ENCODE results near the gene DOCK4. TPM values are rescaled to one million over a fixed set of nuclear protein-coding genes. Genes with fewer than 3 reads are reported as not detected.

Gene DOCK4
- total RNA-seq, 2 experiments from 2014 or later = 1.4 to 1.7 TPM

- no peaks in the 10 kb centered on the region for H3K4me1 Mint-ChIP-seq
- POLR2A ChIA-PET = no interaction called here
- no peak overlapping the region for H3K4me3 Mint-ChIP-seq
- no peaks in the 10 kb centered on the region for H3K27me3 Mint-ChIP-seq
- DNase-seq (no peak), ATAC-seq (ENCODE audit: low read depth) (no peak)
- no peak overlapping the region for H3K27ac Mint-ChIP-seq
- no peaks in the 10 kb centered on the region for H3K9me3 Mint-ChIP-seq
- H3K36me3 Mint-ChIP-seq = peaks cover 6% of the 10 kb centered on the region
Observed at GRCh38 chr7:112233048-112233697, 27.0 kb upstream of the DOCK4 start.

- ATAC-seq (ENCODE audit: low read depth) = no peak
- no peak overlapping the region for H3K4me3 Mint-ChIP-seq
- DNase-seq = no peak
- no peaks in the 10 kb centered on the region for H3K27me3 Mint-ChIP-seq
- H3K36me3 Mint-ChIP-seq = peaks cover 5% of the 10 kb centered on the region
- no peaks in the 10 kb centered on the region for H3K9me3 Mint-ChIP-seq
- H3K4me1 Mint-ChIP-seq = no peaks in the 10 kb centered on the region
- H3K27ac Mint-ChIP-seq = no peak overlapping the region
- POLR2A ChIA-PET = no interaction called here
Observed at GRCh38 chr7:112232212-112232978, 26.2 kb upstream of the DOCK4 start.

GRCh38 chr7:112228632-112229031, 22.4 kb upstream of the DOCK4 start:
- H3K9me3 Mint-ChIP-seq = no peaks in the 10 kb centered on the region
- no peak overlapping the region for H3K4me3 Mint-ChIP-seq
- H3K36me3 Mint-ChIP-seq = peaks cover 2% of the 10 kb centered on the region
- POLR2A ChIA-PET = no interaction called here
- H3K4me1 Mint-ChIP-seq = no peaks in the 10 kb centered on the region
- H3K27ac Mint-ChIP-seq = no peak overlapping the region
- H3K27me3 Mint-ChIP-seq = no peaks in the 10 kb centered on the region
- DNase-seq = no peak
- no peak for ATAC-seq (ENCODE audit: low read depth)

- Mint-ChIP-seq H3K4me3 (no peak overlapping the region), H3K9me3 (peaks cover 8% of the 10 kb centered on the region), H3K27me3 (no peaks in the 10 kb centered on the region), H3K27ac (no peak overlapping the region), H3K36me3 (peaks cover 11% of the 10 kb centered on the region), H3K4me1 (no peaks in the 10 kb centered on the region)
- DNase-seq = no peak
- no peak for ATAC-seq (ENCODE audit: low read depth)
- POLR2A ChIA-PET = no interaction called here
Observed at GRCh38 chr7:112226701-112227276, 20.6 kb upstream of the DOCK4 start.

GRCh38 chr7:112225006-112225405, 18.8 kb upstream of the DOCK4 start:
- H3K9me3 Mint-ChIP-seq = peaks cover 8% of the 10 kb centered on the region
- DNase-seq (no peak), ATAC-seq (ENCODE audit: low read depth) (no peak)
- H3K4me3 Mint-ChIP-seq = no peak overlapping the region
- H3K4me1 Mint-ChIP-seq = no peaks in the 10 kb centered on the region
- H3K36me3 Mint-ChIP-seq = peaks cover 19% of the 10 kb centered on the region
- POLR2A ChIA-PET = no interaction called here
- no peak overlapping the region for H3K27ac Mint-ChIP-seq
- no peaks in the 10 kb centered on the region for H3K27me3 Mint-ChIP-seq

- Mint-ChIP-seq H3K27ac (no peak overlapping the region), H3K36me3 (peaks cover 19% of the 10 kb centered on the region), H3K4me1 (no peaks in the 10 kb centered on the region), H3K27me3 (no peaks in the 10 kb centered on the region), H3K4me3 (no peak overlapping the region), H3K9me3 (peaks cover 8% of the 10 kb centered on the region)
- no peak for DNase-seq
- POLR2A ChIA-PET = no interaction called here
- no peak for ATAC-seq (ENCODE audit: low read depth)
Observed at GRCh38 chr7:112224186-112224585, 18.0 kb upstream of the DOCK4 start.

GRCh38 chr7:112223310-112223709, 17.1 kb upstream of the DOCK4 start:
- Mint-ChIP-seq H3K4me1 (no peaks in the 10 kb centered on the region), H3K36me3 (peaks cover 24% of the 10 kb centered on the region), H3K27me3 (no peaks in the 10 kb centered on the region), H3K9me3 (peaks cover 8% of the 10 kb centered on the region), H3K4me3 (no peak overlapping the region), H3K27ac (no peak overlapping the region)
- POLR2A ChIA-PET = no interaction called here
- DNase-seq (no peak), ATAC-seq (ENCODE audit: low read depth) (no peak)

GRCh38 chr7:112220877-112221434, 14.8 kb upstream of the DOCK4 start:
- Mint-ChIP-seq H3K27me3 (no peaks in the 10 kb centered on the region), H3K27ac (no peak overlapping the region), H3K4me1 (no peaks in the 10 kb centered on the region), H3K4me3 (no peak overlapping the region), H3K36me3 (peaks cover 25% of the 10 kb centered on the region), H3K9me3 (peaks cover 8% of the 10 kb centered on the region)
- POLR2A ChIA-PET = no interaction called here
- DNase-seq = no peak
- no peak for ATAC-seq (ENCODE audit: low read depth)

GRCh38 chr7:112215787-112216186, 9.6 kb upstream of the DOCK4 start:
- DNase-seq (no peak), ATAC-seq (ENCODE audit: low read depth) (no peak)
- H3K27ac Mint-ChIP-seq = no peak overlapping the region
- H3K27me3 Mint-ChIP-seq = no peaks in the 10 kb centered on the region
- peaks cover 2% of the 10 kb centered on the region for H3K4me1 Mint-ChIP-seq
- POLR2A ChIA-PET = no interaction called here
- no peaks in the 10 kb centered on the region for H3K9me3 Mint-ChIP-seq
- H3K36me3 Mint-ChIP-seq = peaks cover 13% of the 10 kb centered on the region
- no peak overlapping the region for H3K4me3 Mint-ChIP-seq

- no peak overlapping the region for H3K27ac Mint-ChIP-seq
- POLR2A ChIA-PET = no interaction called here
- DNase-seq = no peak
- H3K9me3 Mint-ChIP-seq = no peaks in the 10 kb centered on the region
- H3K4me3 Mint-ChIP-seq = no peak overlapping the region
- H3K36me3 Mint-ChIP-seq = peaks cover 12% of the 10 kb centered on the region
- H3K4me1 Mint-ChIP-seq = peaks cover 2% of the 10 kb centered on the region
- no peak for ATAC-seq (ENCODE audit: low read depth)
- H3K27me3 Mint-ChIP-seq = no peaks in the 10 kb centered on the region
Observed at GRCh38 chr7:112214883-112215282, 8.7 kb upstream of the DOCK4 start.

- H3K27me3 Mint-ChIP-seq = no peaks in the 10 kb centered on the region
- ATAC-seq (ENCODE audit: low read depth) = no peak
- no peak overlapping the region for H3K4me3 Mint-ChIP-seq
- no peak overlapping the region for H3K27ac Mint-ChIP-seq
- H3K9me3 Mint-ChIP-seq = no peaks in the 10 kb centered on the region
- DNase-seq = no peak
- peaks cover 2% of the 10 kb centered on the region for H3K4me1 Mint-ChIP-seq
- POLR2A ChIA-PET = no interaction called here
- peaks cover 12% of the 10 kb centered on the region for H3K36me3 Mint-ChIP-seq
Observed at GRCh38 chr7:112214268-112214667, 8.1 kb upstream of the DOCK4 start.

GRCh38 chr7:112213735-112214134, 7.5 kb upstream of the DOCK4 start:
- Mint-ChIP-seq H3K4me1 (peaks cover 2% of the 10 kb centered on the region), H3K27ac (no peak overlapping the region), H3K4me3 (no peak overlapping the region), H3K9me3 (no peaks in the 10 kb centered on the region), H3K27me3 (no peaks in the 10 kb centered on the region), H3K36me3 (peaks cover 9% of the 10 kb centered on the region)
- ATAC-seq (ENCODE audit: low read depth) = no peak
- no peak for DNase-seq
- POLR2A ChIA-PET = no interaction called here

- no peak for ATAC-seq (ENCODE audit: low read depth)
- peaks cover 3% of the 10 kb centered on the region for H3K4me1 Mint-ChIP-seq
- H3K27me3 Mint-ChIP-seq = no peaks in the 10 kb centered on the region
- POLR2A ChIA-PET = no interaction called here
- no peaks in the 10 kb centered on the region for H3K9me3 Mint-ChIP-seq
- peaks cover 4% of the 10 kb centered on the region for H3K36me3 Mint-ChIP-seq
- no peak overlapping the region for H3K27ac Mint-ChIP-seq
- no peak overlapping the region for H3K4me3 Mint-ChIP-seq
- no peak for DNase-seq
Observed at GRCh38 chr7:112212571-112212970, 6.4 kb upstream of the DOCK4 start.

GRCh38 chr7:112211348-112211907, 5.2 kb upstream of the DOCK4 start:
- H3K9me3 Mint-ChIP-seq = no peaks in the 10 kb centered on the region
- H3K27ac Mint-ChIP-seq = no peak overlapping the region
- ATAC-seq (ENCODE audit: low read depth) (no peak), DNase-seq (no peak)
- peaks cover 3% of the 10 kb centered on the region for H3K4me1 Mint-ChIP-seq
- H3K4me3 Mint-ChIP-seq = no peak overlapping the region
- H3K27me3 Mint-ChIP-seq = no peaks in the 10 kb centered on the region
- peaks cover 5% of the 10 kb centered on the region for H3K36me3 Mint-ChIP-seq
- POLR2A ChIA-PET = no interaction called here

Measured in activated naive CD8-positive, alpha-beta T cell treated with anti-CD3 and anti-CD28 coated beads, Interleukin-2, amount 10 ng/mL, durations not matched to agents 7 days and 5 days (primary cell).